BLaER1 treated with 17β-estradiol and CSF1 and Interleukin-3, amounts not matched to agents 10 nM and 100 nM (cell line): ENCODE measurements around the gene CXADR.

Experiments used
- H3K27ac ChIP-seq, 11 experiments: shearing (Covaris generic); formaldehyde crosslinking; 2 replicates each; pipeline ENCODE4 v1.8.1; 2022
- H3K27me3 ChIP-seq, 11 experiments: shearing (Covaris generic); formaldehyde crosslinking; 2 replicates each; pipeline ENCODE4 v1.8.1; 2022
- H3K36me3 ChIP-seq, 11 experiments: shearing (Covaris generic); formaldehyde crosslinking; 2 replicates each; pipeline ENCODE4 v1.8.1; 2022
- H3K4me1 ChIP-seq, 10 experiments: shearing (Covaris generic); formaldehyde crosslinking; 2 replicates each; pipeline ENCODE4 v1.8.1; 2022
- H3K4me2 ChIP-seq, 11 experiments: shearing (Covaris generic); formaldehyde crosslinking; 2 replicates each; pipeline ENCODE4 v1.8.1; 2022
- H3K4me3 ChIP-seq, 10 experiments: shearing (Covaris generic); formaldehyde crosslinking; 2 replicates each; pipeline ENCODE4 v1.8.1; 2022
- H3K9ac ChIP-seq, 11 experiments: shearing (Covaris generic); formaldehyde crosslinking; 2 replicates each; pipeline ENCODE4 v1.8.1; 2022
- H3K9me3 ChIP-seq, 11 experiments: shearing (Covaris generic); formaldehyde crosslinking; replicated peaks in 1 of 11; 2 replicates each; pipeline ENCODE4 v1.8.1; 2022
- H4K20me1 ChIP-seq, 11 experiments: shearing (Covaris generic); formaldehyde crosslinking; 2 replicates each; pipeline ENCODE4 v1.8.1; 2022
- Cebpa-rat ChIP-seq, 11 experiments: shearing (Covaris generic); IDR thresholded peaks; 2 replicates each; pipeline ENCODE4 v1.8.1; 2022

The CXADR gene

GRCh38 chr21:17532292-17532691 is 19.4 kb downstream of the CXADR start:
- Histone ChIP-seq H3K9me3 (peaks cover 0 to 18% (median 0%) of the 10 kb centered on the region in 11 experiments; a peak in 9 of 22 replicates), H3K4me3 (no peak overlapping the region), H3K27me3 (0 out of 22 replicates have a peak, but pooled peaks cover 0 to 5% (median 0%) of the 10 kb centered on the region in 11 experiments), H3K4me2 (no peak overlapping the region), H3K4me1 (peaks cover 0 to 21% (median 6%) of the 10 kb centered on the region in 10 experiments; a peak in 9 of 20 replicates), H3K36me3 (no peaks in the 10 kb centered on the region), H4K20me1 (no peaks in the 10 kb centered on the region), H3K9ac (no peak overlapping the region), H3K27ac (no peak overlapping the region)
- no peak for TF ChIP-seq Cebpa-rat (IDR thresholded peaks at IDR 0.05)

- peaks cover 0 to 10% (median 0%) of the 10 kb centered on the region in 11 experiments; a peak in 1 of 22 replicates for H3K27me3 ChIP-seq
- H4K20me1 ChIP-seq: no peaks in the 10 kb centered on the region
- peak overlapping the region in 3 of 11 experiments; percentile 7 to 69 (median 26); a peak in 3 of 22 replicates for H3K27ac ChIP-seq
- no peak overlapping the region for H3K9ac ChIP-seq
- no peak for TF ChIP-seq Cebpa-rat (IDR thresholded peaks at IDR 0.05)
- peaks cover 0 to 38% (median 0%) of the 10 kb centered on the region in 11 experiments; a peak in 10 of 22 replicates for H3K9me3 ChIP-seq
- no peak overlapping the region for H3K4me3 ChIP-seq
- H3K4me2 ChIP-seq: peak overlapping the region in 5 of 11 experiments; percentile 6 to 76 (median 66); a peak in 8 of 22 replicates
- H3K4me1 ChIP-seq: peaks cover 9 to 53% (median 32%) of the 10 kb centered on the region in 10 experiments; a peak in 19 of 20 replicates
- no peaks in the 10 kb centered on the region for H3K36me3 ChIP-seq
Observed at GRCh38 chr21:17536381-17536780, 23.5 kb downstream of the CXADR start.

- H3K27ac ChIP-seq: peak overlapping the region in 7 of 11 experiments; percentile 8 to 71 (median 67); a peak in 8 of 22 replicates
- H4K20me1 ChIP-seq: no peaks in the 10 kb centered on the region
- H3K27me3 ChIP-seq: peaks cover 0 to 17% (median 0%) of the 10 kb centered on the region in 11 experiments; a peak in 2 of 22 replicates
- peaks cover 9 to 53% (median 32%) of the 10 kb centered on the region in 10 experiments; a peak in 19 of 20 replicates for H3K4me1 ChIP-seq
- no peak overlapping the region for H3K4me3 ChIP-seq
- no peaks in the 10 kb centered on the region for H3K36me3 ChIP-seq
- H3K4me2 ChIP-seq: peak overlapping the region in 6 of 11 experiments; percentile 6 to 76 (median 44); a peak in 8 of 22 replicates
- TF ChIP-seq Cebpa-rat (IDR thresholded peaks at IDR 0.05): no peak
- H3K9ac ChIP-seq: no peak overlapping the region
- H3K9me3 ChIP-seq: peaks cover 0 to 38% (median 0%) of the 10 kb centered on the region in 11 experiments; a peak in 10 of 22 replicates
Observed at GRCh38 chr21:17537299-17537698, 24.5 kb downstream of the CXADR start.

GRCh38 chr21:17538576-17538975 is 25.7 kb downstream of the CXADR start:
- peaks cover 9 to 53% (median 32%) of the 10 kb centered on the region in 10 experiments; a peak in 19 of 20 replicates for H3K4me1 ChIP-seq
- H3K27me3 ChIP-seq: peaks cover 0 to 19% (median 0%) of the 10 kb centered on the region in 11 experiments; a peak in 2 of 22 replicates
- H3K4me2 ChIP-seq: peak overlapping the region; percentile 57 to 83 (median 70); a peak in 21 of 22 replicates
- no peaks in the 10 kb centered on the region for H4K20me1 ChIP-seq
- H3K9ac ChIP-seq: peak overlapping the region in 8 of 11 experiments; percentile 1 to 54 (median 50); a peak in 9 of 22 replicates
- 0 out of 20 replicates have a peak overlapping the region, but pooled peaks of 1 of the 10 experiments have one; percentile 0 for H3K4me3 ChIP-seq
- no peaks in the 10 kb centered on the region for H3K36me3 ChIP-seq
- peaks cover 0 to 38% (median 0%) of the 10 kb centered on the region in 11 experiments; a peak in 10 of 22 replicates for H3K9me3 ChIP-seq
- no peak for TF ChIP-seq Cebpa-rat (IDR thresholded peaks at IDR 0.05)
- H3K27ac ChIP-seq: peak overlapping the region; percentile 3 to 79 (median 67); a peak in 20 of 22 replicates

GRCh38 chr21:17539323-17539722 is 26.5 kb downstream of the CXADR start:
- Histone ChIP-seq H3K4me2 (peak overlapping the region; percentile 57 to 83 (median 70)), H3K9me3 (peaks cover 0 to 38% (median 0%) of the 10 kb centered on the region in 11 experiments; a peak in 10 of 22 replicates), H3K9ac (peak overlapping the region in 8 of 11 experiments; percentile 6 to 54 (median 50); a peak in 13 of 22 replicates), H3K4me1 (peaks cover 9 to 52% (median 32%) of the 10 kb centered on the region in 10 experiments; a peak in 19 of 20 replicates), H4K20me1 (no peaks in the 10 kb centered on the region), H3K27ac (peak overlapping the region in 10 of 11 experiments; percentile 55 to 81 (median 70); a peak in 20 of 22 replicates), H3K4me3 (peak overlapping the region in 1 of 10 experiments; percentile 0; a peak in 1 of 20 replicates), H3K36me3 (no peaks in the 10 kb centered on the region), H3K27me3 (peaks cover 0 to 19% (median 0%) of the 10 kb centered on the region in 11 experiments; a peak in 2 of 22 replicates)
- TF ChIP-seq Cebpa-rat (IDR thresholded peaks at IDR 0.05): peak in 3 of 11 experiments; percentile 20 to 80 (median 78); a peak in 4 of 22 replicates

- H3K27me3 ChIP-seq: peaks cover 0 to 19% (median 0%) of the 10 kb centered on the region in 11 experiments; a peak in 2 of 22 replicates
- no peaks in the 10 kb centered on the region for H3K36me3 ChIP-seq
- H4K20me1 ChIP-seq: no peaks in the 10 kb centered on the region
- peak overlapping the region in 10 of 11 experiments; percentile 57 to 83 (median 68); a peak in 16 of 22 replicates for H3K4me2 ChIP-seq
- H3K4me1 ChIP-seq: peaks cover 9 to 47% (median 32%) of the 10 kb centered on the region in 10 experiments; a peak in 19 of 20 replicates
- H3K9ac ChIP-seq: peak overlapping the region in 4 of 11 experiments; percentile 9 to 45 (median 34); a peak in 4 of 22 replicates
- peak overlapping the region in 10 of 11 experiments; percentile 55 to 81 (median 70); a peak in 20 of 22 replicates for H3K27ac ChIP-seq
- no peak overlapping the region for H3K4me3 ChIP-seq
- H3K9me3 ChIP-seq: peaks cover 0 to 35% (median 0%) of the 10 kb centered on the region in 11 experiments; a peak in 10 of 22 replicates
- TF ChIP-seq Cebpa-rat (IDR thresholded peaks at IDR 0.05): no peak
Observed at GRCh38 chr21:17539743-17540341, 27.0 kb downstream of the CXADR start.

- H3K36me3 ChIP-seq: no peaks in the 10 kb centered on the region
- peaks cover 9 to 47% (median 32%) of the 10 kb centered on the region in 10 experiments; a peak in 19 of 20 replicates for H3K4me1 ChIP-seq
- no peak overlapping the region for H3K4me3 ChIP-seq
- H3K27ac ChIP-seq: peak overlapping the region in 10 of 11 experiments; percentile 55 to 81 (median 70); a peak in 17 of 22 replicates
- no peak for TF ChIP-seq Cebpa-rat (IDR thresholded peaks at IDR 0.05)
- H3K4me2 ChIP-seq: peak overlapping the region in 5 of 11 experiments; percentile 8 to 76 (median 71); a peak in 6 of 22 replicates
- H3K9me3 ChIP-seq: peaks cover 0 to 28% (median 0%) of the 10 kb centered on the region in 11 experiments; a peak in 10 of 22 replicates
- no peaks in the 10 kb centered on the region for H4K20me1 ChIP-seq
- peaks cover 0 to 19% (median 0%) of the 10 kb centered on the region in 11 experiments; a peak in 2 of 22 replicates for H3K27me3 ChIP-seq
- H3K9ac ChIP-seq: no peak overlapping the region
Observed at GRCh38 chr21:17540530-17540929, 27.7 kb downstream of the CXADR start.

- Histone ChIP-seq H3K9me3 (peaks cover 0 to 20% (median 0%) of the 10 kb centered on the region in 11 experiments; a peak in 7 of 22 replicates), H3K4me3 (no peak overlapping the region), H3K4me2 (no peak overlapping the region), H3K27ac (no peak overlapping the region), H3K9ac (no peak overlapping the region), H4K20me1 (no peaks in the 10 kb centered on the region), H3K36me3 (no peaks in the 10 kb centered on the region), H3K27me3 (peaks cover 0 to 12% (median 0%) of the 10 kb centered on the region in 11 experiments; a peak in 2 of 22 replicates), H3K4me1 (peaks cover 9 to 32% (median 25%) of the 10 kb centered on the region in 10 experiments; a peak in 19 of 20 replicates)
- TF ChIP-seq Cebpa-rat (IDR thresholded peaks at IDR 0.05): no peak
Observed at GRCh38 chr21:17542371-17543011, 29.6 kb downstream of the CXADR start.
